ENCODE data around the gene GNAO1. TPM values are rescaled to one million over a fixed set of nuclear protein-coding genes. Genes with fewer than 3 reads are reported as not detected.

The GNAO1 gene
- total RNA-seq, 2 experiments from 2014 or later: 4.2 to 4.5 TPM

DNA sequence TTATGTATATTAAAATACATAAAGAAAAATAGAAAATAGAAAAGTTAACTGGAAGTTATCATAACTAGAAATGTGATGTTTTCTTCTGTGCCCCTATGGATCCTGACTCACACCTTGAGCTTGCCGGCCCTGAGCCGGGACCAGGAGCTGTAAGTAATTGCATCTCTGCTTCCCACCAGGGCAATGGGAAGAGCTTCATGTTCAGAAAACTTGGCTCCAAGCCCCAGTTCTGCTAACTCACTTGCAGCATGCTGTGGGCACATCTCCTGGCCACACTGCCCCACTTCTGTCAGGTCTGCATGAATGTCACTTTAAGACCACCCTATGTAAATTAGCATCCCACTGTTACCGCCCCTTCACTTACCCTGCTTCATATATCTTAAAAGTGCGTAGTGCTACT is 37.2 kb downstream of the GNAO1 start:
- peaks cover 7% of the 10 kb centered on the region for H3K9me3 Mint-ChIP-seq
- CTCF ChIA-PET: no interaction called here
- H3K4me3 Mint-ChIP-seq: no peak overlapping the region

GRCh38 chr16:56233795-56234566 is 42.7 kb downstream of the GNAO1 start:
- Mint-ChIP-seq H3K4me3 (no peak overlapping the region), H3K4me1 (peaks cover 8% of the 10 kb centered on the region), H3K27ac (peak overlapping the region; percentile 11), H3K27me3 (peaks cover 4% of the 10 kb centered on the region), H3K36me3 (ENCODE audit: low read depth) (no peaks in the 10 kb centered on the region), H3K9me3 (no peaks in the 10 kb centered on the region)
- DNase-seq: no peak
- POLR2A ChIA-PET: no interaction called here
- CTCF ChIA-PET: interaction anchor here (1.5 kb wide), 1 partner anchor 84 kb away, joined by 5 read pairs; no protein-coding TSS in a partner anchor

More for the DNA sequence above, 37.2 kb downstream of the GNAO1 start:
- DNase-seq: no peak
- POLR2A ChIA-PET: no interaction called here
- peaks cover 2% of the 10 kb centered on the region for H3K36me3 Mint-ChIP-seq (ENCODE audit: low read depth)
- H3K27me3 Mint-ChIP-seq: peaks cover 5% of the 10 kb centered on the region
- no peak overlapping the region for H3K27ac Mint-ChIP-seq
- peaks cover 42% of the 10 kb centered on the region for H3K4me1 Mint-ChIP-seq

DNA sequence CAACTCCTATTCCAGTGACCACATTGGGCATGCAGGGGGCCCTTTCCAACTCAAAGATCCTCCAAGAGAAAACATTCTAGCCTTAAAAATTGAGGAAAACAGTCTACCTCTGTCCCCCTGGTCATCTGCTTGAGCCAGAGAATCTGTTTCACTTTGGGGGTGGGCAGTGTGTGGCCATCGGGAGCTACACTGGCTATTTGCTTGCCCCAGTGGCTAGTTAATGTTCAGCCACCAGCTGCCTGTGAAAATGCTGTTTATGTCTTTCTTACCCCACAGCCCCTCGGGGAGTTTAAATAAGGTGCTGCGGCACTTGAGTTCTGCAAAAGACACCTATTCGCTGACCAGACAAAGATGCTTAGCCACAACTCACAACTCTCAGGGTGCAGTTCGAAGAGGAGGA is 43.4 kb downstream of the GNAO1 start:
- H3K27me3 Mint-ChIP-seq: peaks cover 4% of the 10 kb centered on the region
- POLR2A ChIA-PET: no interaction called here
- no peaks in the 10 kb centered on the region for H3K9me3 Mint-ChIP-seq
- H3K4me1 Mint-ChIP-seq: peaks cover 8% of the 10 kb centered on the region
- CTCF ChIA-PET: no interaction called here
- no peak for DNase-seq
- H3K36me3 Mint-ChIP-seq (ENCODE audit: low read depth): no peaks in the 10 kb centered on the region
- no peak overlapping the region for H3K27ac Mint-ChIP-seq
- no peak overlapping the region for H3K4me3 Mint-ChIP-seq

DNA sequence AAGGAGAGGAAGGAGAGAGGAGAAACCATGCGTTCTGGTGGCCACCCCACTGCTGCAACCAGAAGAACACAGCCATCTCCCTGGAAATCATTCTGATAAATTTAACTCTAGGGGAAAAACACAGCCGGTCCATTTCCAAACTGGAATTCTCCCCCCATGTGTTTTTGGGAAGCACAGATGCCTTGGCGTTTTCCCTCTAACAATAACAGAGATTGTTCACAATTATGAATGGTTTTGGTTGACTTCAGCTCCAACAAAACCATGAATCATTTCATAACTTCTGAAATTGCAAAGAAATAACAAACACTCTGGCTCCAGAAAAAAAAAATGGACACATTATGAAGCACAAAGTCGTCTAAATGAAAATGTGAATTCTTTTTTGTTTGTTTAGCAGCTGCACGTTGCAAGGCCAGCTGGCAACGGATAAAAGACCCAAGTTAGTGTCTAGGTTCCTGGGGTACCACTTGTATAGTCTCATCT is 46.2 kb downstream of the GNAO1 start:
- Mint-ChIP-seq H3K4me1 (no peaks in the 10 kb centered on the region), H3K27me3 (peaks cover 4% of the 10 kb centered on the region), H3K36me3 (ENCODE audit: low read depth) (no peaks in the 10 kb centered on the region), H3K27ac (no peak overlapping the region), H3K9me3 (no peaks in the 10 kb centered on the region), H3K4me3 (no peak overlapping the region)
- no peak for DNase-seq
- ChIA-PET POLR2A (no interaction called here), CTCF (no interaction called here)

- CTCF ChIA-PET: no interaction called here
Observed at GRCh38 chr16:56238188-56238587, 46.9 kb downstream of the GNAO1 start.

DNA sequence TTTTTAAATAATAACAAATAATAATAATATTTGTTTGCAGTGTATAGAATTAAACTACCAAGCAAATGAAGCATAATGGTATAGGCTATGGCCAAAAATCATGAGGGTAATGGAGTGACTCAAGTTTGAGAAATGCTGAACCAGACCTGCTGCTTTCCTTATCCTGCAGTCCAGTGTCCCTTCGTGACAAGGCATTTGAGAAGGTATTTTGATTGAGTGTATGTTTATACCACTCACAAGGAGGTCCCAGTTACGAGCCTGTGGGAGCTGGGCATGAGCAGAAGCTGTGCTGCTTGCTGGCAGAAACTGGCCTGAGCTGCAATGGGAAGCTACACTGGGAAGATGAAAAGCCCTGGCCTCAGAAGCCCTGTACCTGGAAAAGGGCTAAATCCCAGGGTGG is 50.3 kb downstream of the GNAO1 start:
- H3K4me1 Mint-ChIP-seq: no peaks in the 10 kb centered on the region
- CTCF ChIA-PET: no interaction called here
- no peak for DNase-seq
- H3K36me3 Mint-ChIP-seq (ENCODE audit: low read depth): no peaks in the 10 kb centered on the region
- H3K27ac Mint-ChIP-seq: no peak overlapping the region
- H3K27me3 Mint-ChIP-seq: no peaks in the 10 kb centered on the region
- POLR2A ChIA-PET: no interaction called here
- no peak overlapping the region for H3K4me3 Mint-ChIP-seq
- no peaks in the 10 kb centered on the region for H3K9me3 Mint-ChIP-seq

More at GRCh38 chr16:56238188-56238587, 46.9 kb downstream of the GNAO1 start:
- H3K36me3 Mint-ChIP-seq (ENCODE audit: low read depth): no peaks in the 10 kb centered on the region
- H3K27me3 Mint-ChIP-seq: peaks cover 4% of the 10 kb centered on the region
- POLR2A ChIA-PET: no interaction called here
- H3K4me3 Mint-ChIP-seq: no peak overlapping the region
- H3K4me1 Mint-ChIP-seq: no peaks in the 10 kb centered on the region
- no peaks in the 10 kb centered on the region for H3K9me3 Mint-ChIP-seq
- no peak for DNase-seq
- no peak overlapping the region for H3K27ac Mint-ChIP-seq

DNA sequence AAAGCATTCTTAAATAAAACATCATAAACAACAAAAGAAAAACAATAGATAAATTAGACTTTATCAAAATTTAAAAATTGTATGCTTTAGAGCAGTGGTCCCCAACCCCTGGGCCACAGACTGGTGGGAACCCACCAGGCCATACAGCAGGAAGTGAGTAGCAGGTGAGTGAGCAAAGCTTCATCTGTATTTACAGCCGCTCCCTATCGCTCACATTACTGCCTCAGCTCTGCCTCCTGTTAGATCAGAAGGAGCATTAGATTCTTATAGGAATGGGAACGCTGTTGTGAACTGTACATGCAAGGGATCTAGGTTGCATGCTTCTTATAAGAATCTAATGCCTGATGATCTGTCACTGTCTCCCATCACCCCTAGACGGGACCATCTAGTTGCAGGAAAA is 51.5 kb downstream of the GNAO1 start:
- no peaks in the 10 kb centered on the region for H3K27me3 Mint-ChIP-seq
- H3K4me3 Mint-ChIP-seq: no peak overlapping the region
- CTCF ChIA-PET: no interaction called here
- POLR2A ChIA-PET: no interaction called here
- no peak for DNase-seq
- no peaks in the 10 kb centered on the region for H3K9me3 Mint-ChIP-seq
- H3K4me1 Mint-ChIP-seq: no peaks in the 10 kb centered on the region
- H3K27ac Mint-ChIP-seq: no peak overlapping the region
- no peaks in the 10 kb centered on the region for H3K36me3 Mint-ChIP-seq (ENCODE audit: low read depth)

- H3K9me3 Mint-ChIP-seq: no peaks in the 10 kb centered on the region
- no peaks in the 10 kb centered on the region for H3K27me3 Mint-ChIP-seq
- no peak for DNase-seq
- ChIA-PET CTCF (interaction anchor here (0.5 to 0.6 kb wide), 2 partner anchors 12 to 706 kb away, joined by 3 read pairs; no protein-coding TSS in a partner anchor), POLR2A (interaction anchor here (0.5 kb wide), 1 partner anchor 62 kb away, joined by 3 read pairs; no protein-coding TSS in a partner anchor)
- no peaks in the 10 kb centered on the region for H3K4me1 Mint-ChIP-seq
- H3K36me3 Mint-ChIP-seq (ENCODE audit: low read depth): no peaks in the 10 kb centered on the region
- H3K4me3 Mint-ChIP-seq: no peak overlapping the region
- no peak overlapping the region for H3K27ac Mint-ChIP-seq
Observed at GRCh38 chr16:56244612-56245011, 53.3 kb downstream of the GNAO1 start.

DNA sequence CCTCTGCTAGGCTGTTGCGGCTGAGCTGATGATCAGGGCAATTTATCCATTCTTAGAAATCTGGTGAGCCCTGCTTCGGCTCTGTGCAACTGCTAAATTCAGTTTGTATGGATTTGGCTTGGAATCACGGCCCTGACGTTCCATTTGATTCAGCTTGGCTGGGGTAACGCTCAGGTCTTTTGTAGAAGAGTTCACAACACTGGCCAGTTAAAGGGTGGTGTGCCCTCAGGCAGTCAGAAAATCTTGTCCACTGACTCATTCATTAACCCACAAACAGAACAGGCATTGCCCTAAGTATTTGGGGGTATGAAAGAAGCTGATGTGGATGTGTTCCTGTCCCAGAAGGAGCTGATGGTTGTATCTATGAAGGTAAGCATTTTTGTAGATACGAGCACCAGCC is 53.9 kb downstream of the GNAO1 start:
- POLR2A ChIA-PET: interaction anchor here (0.5 kb wide), 1 partner anchor 63 kb away, joined by 3 read pairs; no protein-coding TSS in a partner anchor
- H3K4me3 Mint-ChIP-seq: no peak overlapping the region
- H3K27ac Mint-ChIP-seq: no peak overlapping the region

GRCh38 chr16:56246051-56246817 is 54.9 kb downstream of the GNAO1 start:
- no peaks in the 10 kb centered on the region for H3K4me1 Mint-ChIP-seq
- no peaks in the 10 kb centered on the region for H3K9me3 Mint-ChIP-seq
- no peak overlapping the region for H3K4me3 Mint-ChIP-seq
- H3K27ac Mint-ChIP-seq: no peak overlapping the region
- H3K27me3 Mint-ChIP-seq: peaks cover 9% of the 10 kb centered on the region
- no peaks in the 10 kb centered on the region for H3K36me3 Mint-ChIP-seq (ENCODE audit: low read depth)
- CTCF ChIA-PET: no interaction called here
- DNase-seq: no peak
- POLR2A ChIA-PET: no interaction called here

More for the DNA sequence above, 53.9 kb downstream of the GNAO1 start:
- Mint-ChIP-seq H3K4me1 (no peaks in the 10 kb centered on the region), H3K27me3 (peaks cover 3% of the 10 kb centered on the region), H3K9me3 (no peaks in the 10 kb centered on the region), H3K36me3 (ENCODE audit: low read depth) (no peaks in the 10 kb centered on the region)
- no peak for DNase-seq
- CTCF ChIA-PET: interaction anchor here (0.6 kb wide), 1 partner anchor 20 kb away, joined by 3 read pairs; no protein-coding TSS in a partner anchor

DNA sequence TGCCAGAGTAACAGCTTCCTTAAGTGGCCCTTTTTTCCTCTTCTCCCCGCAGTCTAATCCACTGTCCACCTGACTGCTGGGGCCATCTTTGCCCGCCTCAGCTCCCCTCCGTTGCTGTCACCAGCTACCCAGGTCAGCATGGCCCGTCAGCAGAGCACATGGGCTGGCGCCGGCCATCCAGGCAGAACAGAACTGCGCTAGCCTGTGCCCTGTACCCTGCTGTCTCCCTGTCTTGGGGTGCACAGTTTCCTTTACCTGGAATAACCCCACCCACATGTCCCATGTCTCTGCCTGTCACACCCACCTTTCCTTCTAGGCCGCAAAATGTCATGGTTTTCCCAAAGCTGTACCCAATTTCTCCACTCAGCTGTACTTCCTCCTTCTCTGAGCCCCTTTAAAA is 55.7 kb downstream of the GNAO1 start:
- peaks cover 9% of the 10 kb centered on the region for H3K27me3 Mint-ChIP-seq
- CTCF ChIA-PET: no interaction called here
- no peaks in the 10 kb centered on the region for H3K9me3 Mint-ChIP-seq
- H3K36me3 Mint-ChIP-seq (ENCODE audit: low read depth): no peaks in the 10 kb centered on the region
- no peak for DNase-seq
- POLR2A ChIA-PET: no interaction called here
- H3K27ac Mint-ChIP-seq: no peak overlapping the region
- H3K4me3 Mint-ChIP-seq: no peak overlapping the region
- H3K4me1 Mint-ChIP-seq: no peaks in the 10 kb centered on the region

DNA sequence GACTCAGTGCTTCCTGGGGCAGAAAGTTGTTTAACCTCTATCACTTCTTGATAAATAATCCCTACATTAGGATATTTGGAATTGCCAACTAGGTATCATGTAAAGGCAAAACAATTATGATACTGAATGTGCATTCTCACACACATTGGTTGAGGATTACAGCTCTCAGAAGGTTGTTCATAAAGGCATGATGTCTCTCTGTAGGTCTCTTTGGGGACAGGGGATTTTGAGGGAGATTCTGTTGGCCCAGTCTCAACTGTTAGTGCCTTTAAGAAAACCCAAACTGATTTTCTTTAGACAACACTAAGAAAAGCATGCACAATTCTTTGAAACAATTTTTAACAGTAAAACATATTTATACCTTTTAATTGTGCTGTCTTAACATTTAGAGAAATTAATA is 56.5 kb downstream of the GNAO1 start:
- peaks cover 9% of the 10 kb centered on the region for H3K27me3 Mint-ChIP-seq
- ChIA-PET CTCF (no interaction called here), POLR2A (no interaction called here)
- H3K4me1 Mint-ChIP-seq: no peaks in the 10 kb centered on the region
- H3K4me3 Mint-ChIP-seq: no peak overlapping the region
- no peaks in the 10 kb centered on the region for H3K9me3 Mint-ChIP-seq
- DNase-seq: no peak
- no peaks in the 10 kb centered on the region for H3K36me3 Mint-ChIP-seq (ENCODE audit: low read depth)
- H3K27ac Mint-ChIP-seq: no peak overlapping the region

- Mint-ChIP-seq H3K9me3 (no peaks in the 10 kb centered on the region), H3K4me3 (no peak overlapping the region), H3K36me3 (ENCODE audit: low read depth) (no peaks in the 10 kb centered on the region), H3K27ac (no peak overlapping the region), H3K27me3 (peaks cover 32% of the 10 kb centered on the region), H3K4me1 (no peaks in the 10 kb centered on the region)
- CTCF ChIA-PET: interaction anchor here (1.2 to 2.1 kb wide), 4 partner anchors 13 to 41 kb away, joined by 3 to 6 read pairs (median 4); no protein-coding TSS in a partner anchor
- POLR2A ChIA-PET: no interaction called here
- DNase-seq: no peak
Observed at GRCh38 chr16:56252835-56253234, 61.5 kb downstream of the GNAO1 start.
